Peyer's patch (tissue), 4 donors: ENCODE results near the gene OR11H6. TPM values are rescaled to one million over a fixed set of nuclear protein-coding genes. Genes with fewer than 3 reads are reported as not detected.

ENCODE experiments used
- small RNA-seq, 2 donors: library from RNA; depleted of rRNA; stranded (forward); fragments of <200 nt; gene quantifications; one replicate each; pipeline ENCODE3, GENCODE V24; 2016
- total RNA-seq, 4 donors: library from RNA; depleted of rRNA; stranded (reverse); fragments of >200 nt; gene quantifications; one replicate each; pipeline ENCODE4 v1.1.0, GENCODE V29; 2016

OR11H6 gene
- total RNA-seq, 4 donors from 2014 or later, result not detected

Small RNAs within 50 kb of the gene (small RNA-seq; reads per million reads assigned to genes)
- 0 reads per million in 2 donors for gene GTF2IP22

Other genes starting within 250 kb of the OR11H6 start
- gene OR4K15, start 248.1 kb upstream of the OR11H6 start, total RNA-seq, result not detected
- gene OR4Q2, start 221.5 kb upstream of the OR11H6 start, total RNA-seq, result not detected
- gene OR4K14, start 204.4 kb upstream of the OR11H6 start, total RNA-seq, result not detected
- gene OR4K13, start 187.7 kb upstream of the OR11H6 start, total RNA-seq, result not detected
- gene OR4L1, start 163.7 kb upstream of the OR11H6 start, total RNA-seq, result not detected
- not detected for gene OR4K17, start 113.0 kb upstream of the OR11H6 start, total RNA-seq
- gene OR4N5, start 84.9 kb upstream of the OR11H6 start, total RNA-seq, result not detected
- gene OR11G2, start 32.8 kb upstream of the OR11H6 start, total RNA-seq, result not detected
- gene OR11H7, start 5.3 kb downstream of the OR11H6 start, total RNA-seq, result not detected
- gene OR11H4, start 15.6 kb downstream of the OR11H6 start, total RNA-seq, result not detected
- 10 to 100 TPM in 3 of 4 donors, 1 to 10 TPM in 1; 9.1 to 13.2 (median 11.6) TPM for gene TTC5, start 82.2 kb downstream of the OR11H6 start, total RNA-seq
- 10 to 100 TPM; 21.5 to 52.0 (median 28.4) TPM for gene CCNB1IP1, start 109.6 kb downstream of the OR11H6 start, total RNA-seq
- 10 to 100 TPM in 3 of 4 donors, 1 to 10 TPM in 1; 7.7 to 39.6 (median 14.2) TPM for gene PARP2, start 119.9 kb downstream of the OR11H6 start, total RNA-seq
- gene TEP1, start 189.8 kb downstream of the OR11H6 start, total RNA-seq, result 100 to 1,000 TPM in 2 of 4 donors, 10 to 100 TPM in 2; 91.6 to 138 (median 110) TPM
- under 1 TPM in 1 of 4 donors, not detected in 3; 0.13 TPM for gene KLHL33, start 212.5 kb downstream of the OR11H6 start, total RNA-seq
- gene OSGEP, start 231.1 kb downstream of the OR11H6 start, total RNA-seq, result 100 to 1,000 TPM in 3 of 4 donors, 10 to 100 TPM in 1; 58.3 to 112 (median 102) TPM
- 100 to 1,000 TPM in 1 of 4 donors, 10 to 100 TPM in 3; 79.8 to 142 (median 92.0) TPM for gene APEX1, start 231.5 kb downstream of the OR11H6 start, total RNA-seq
- 10 to 100 TPM; 22.3 to 60.9 (median 31.1) TPM for gene PIP4P1, start 237.7 kb downstream of the OR11H6 start, total RNA-seq
- 10 to 100 TPM; 51.4 to 70.1 (median 53.7) TPM for gene PNP, start 245.7 kb downstream of the OR11H6 start, total RNA-seq